Karpas-422 (cell line): ENCODE measurements around the gene SPRY4. TPM values are rescaled to one million over a fixed set of nuclear protein-coding genes. Genes with fewer than 3 reads are reported as not detected.
"Not testable (repeated sequence)": the region's sequence is repeated elsewhere in the genome, so short reads cannot be mapped to it uniquely, and the experiment has no call there.

ENCODE experiments used
- DNase-seq: peaks from one replicate; pipeline ENCODE4 v3.0.0-alpha.2; 2015
- H2AFZ ChIP-seq: fragments of 200-600 bp; sonication (generic); 2 replicates; pipeline ENCODE4 v1.6.1; 2014; ENCODE audit warnings: antibody characterized with exemption, low read length, mixed read lengths
- H3K27ac ChIP-seq: fragments of 200-600 bp; sonication (generic); 2 replicates; pipeline ENCODE4 v1.5.1; 2014; ENCODE audit warnings: mild to moderate bottlenecking, low read length, moderate library complexity
- H3K27me3 ChIP-seq: fragments of 200-600 bp; sonication (generic); 2 replicates; pipeline ENCODE4 v1.6.1; 2014; ENCODE audit warnings: low read length, mixed read lengths
- H3K36me3 ChIP-seq: fragments of 200-600 bp; sonication (generic); 2 replicates; pipeline ENCODE4 v1.6.1; 2014; ENCODE audit warnings: low read length, mixed read lengths; ENCODE audit not compliant: insufficient read depth
- H3K4me1 ChIP-seq: fragments of 200-600 bp; sonication (generic); 2 replicates; pipeline ENCODE4 v1.6.1; 2014; ENCODE audit warnings: mild to moderate bottlenecking, low read length, mixed read lengths
- H3K4me2 ChIP-seq: fragments of 200-600 bp; sonication (generic); 2 replicates; pipeline ENCODE4 v1.6.1; 2014; ENCODE audit warnings: low read length, low read depth, mild to moderate bottlenecking; ENCODE audit not compliant: poor library complexity, severe bottlenecking
- H3K4me3 ChIP-seq: fragments of 200-600 bp; sonication (generic); 2 replicates; pipeline ENCODE4 v1.5.1; 2014; ENCODE audit warnings: mild to moderate bottlenecking, antibody characterized with exemption, low read length, mixed read lengths
- H3K79me2 ChIP-seq: fragments of 200-600 bp; sonication (generic); 2 replicates; pipeline ENCODE4 v1.6.1; 2014; ENCODE audit warnings: mild to moderate bottlenecking, low read length, mixed read lengths
- H3K9ac ChIP-seq: fragments of 200-600 bp; sonication (generic); 2 replicates; pipeline ENCODE4 v1.6.0; 2014; ENCODE audit warnings: low read length
- H3K9me2 ChIP-seq: fragments of 200-600 bp; sonication (generic), shearing (Covaris generic); replicated peaks from 2 replicates; pipeline ENCODE4 v1.6.0; 2014; ENCODE audit warnings: mild to moderate bottlenecking, low read length, moderate library complexity; ENCODE audit not compliant: insufficient read depth
- H3K9me3 ChIP-seq: fragments of 300-700, 200-600 bp; sonication (generic); 2 replicates; pipeline ENCODE4 v1.6.1; 2014; ENCODE audit warnings: low read length, mixed read lengths
- H4K20me1 ChIP-seq: fragments of 200-600 bp; sonication (generic); 2 replicates; pipeline ENCODE4 v1.6.1; 2014; ENCODE audit warnings: mild to moderate bottlenecking, antibody characterized with exemption, low read length, low read depth; ENCODE audit not compliant: insufficient read depth
- total RNA-seq: library from RNA; depleted of rRNA; stranded (reverse); fragments of >200 nt; shearing (Covaris generic); gene quantifications from 2 replicates; pipeline ENCODE4 v1.2.3, GENCODE V29; 2014; ENCODE audit warnings: low replicate concordance

The SPRY4 gene
- total RNA-seq, 1 experiment from 2014 or later, result 0.26 TPM

- no peak overlapping the region for H3K4me3 ChIP-seq
- H3K36me3 ChIP-seq, result no peaks in the 10 kb centered on the region
- no peaks in the 10 kb centered on the region for H4K20me1 ChIP-seq
- no peaks in the 10 kb centered on the region for H3K9me3 ChIP-seq
- no peak overlapping the region for H2AFZ ChIP-seq
- no peak overlapping the region for H3K9ac ChIP-seq
- DNase-seq, result no peak
- H3K4me2 ChIP-seq, result no peak overlapping the region
- H3K4me1 ChIP-seq, result no peaks in the 10 kb centered on the region
- H3K27ac ChIP-seq, result no peak overlapping the region
- H3K79me2 ChIP-seq, result no peaks in the 10 kb centered on the region
- no peaks in the 10 kb centered on the region for H3K27me3 ChIP-seq
- no peaks in the 10 kb centered on the region for H3K9me2 ChIP-seq
These were observed 23.3 kb downstream of the SPRY4 start for GRCh38 chr5:142301540-142301939.

GRCh38 chr5:142300677-142301076, 24.1 kb downstream of the SPRY4 start:
- Histone ChIP-seq H3K9me3 (no peaks in the 10 kb centered on the region), H3K27ac (no peak overlapping the region), H3K9ac (no peak overlapping the region), H3K36me3 (no peaks in the 10 kb centered on the region), H3K4me1 (no peaks in the 10 kb centered on the region), H3K79me2 (no peaks in the 10 kb centered on the region), H4K20me1 (no peaks in the 10 kb centered on the region), H2AFZ (no peak overlapping the region), H3K4me3 (no peak overlapping the region), H3K9me2 (no peaks in the 10 kb centered on the region), H3K4me2 (no peak overlapping the region), H3K27me3 (no peaks in the 10 kb centered on the region)
- DNase-seq, result no peak

GRCh38 chr5:142298789-142299188, 26.0 kb downstream of the SPRY4 start:
- Histone ChIP-seq H3K79me2 (no peaks in the 10 kb centered on the region), H3K4me3 (no peak overlapping the region), H3K36me3 (no peaks in the 10 kb centered on the region), H3K9me3 (no peaks in the 10 kb centered on the region), H3K27me3 (no peaks in the 10 kb centered on the region), H3K4me1 (no peaks in the 10 kb centered on the region), H2AFZ (no peak overlapping the region), H3K4me2 (no peak overlapping the region), H3K27ac (no peak overlapping the region), H3K9ac (no peak overlapping the region), H4K20me1 (no peaks in the 10 kb centered on the region), H3K9me2 (no peaks in the 10 kb centered on the region)
- no peak for DNase-seq

DNA sequence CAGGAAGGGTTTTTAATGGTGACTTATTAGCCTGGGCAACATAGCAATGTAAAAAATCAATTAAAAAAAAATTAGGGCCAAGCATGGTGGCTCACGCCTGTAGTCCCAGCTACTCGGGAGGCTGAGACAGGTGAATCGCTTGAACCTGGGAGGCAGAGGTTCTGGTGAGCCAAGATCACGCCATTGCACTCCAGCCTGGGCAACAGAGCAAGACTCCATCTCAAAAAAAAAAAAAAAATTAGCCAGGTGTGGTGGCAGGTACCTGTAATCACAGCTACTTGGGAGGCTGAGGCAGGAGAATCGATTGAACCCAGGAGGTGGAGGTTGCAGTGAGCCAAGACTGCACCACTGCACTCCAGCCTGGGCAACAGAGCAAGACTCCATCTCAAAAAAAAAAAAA, 27.0 kb downstream of the SPRY4 start:
- not testable (repeated sequence) for H3K4me1 ChIP-seq, H3K27ac ChIP-seq, H3K36me3 ChIP-seq, H3K9me3 ChIP-seq, H3K9ac ChIP-seq, H2AFZ ChIP-seq, H3K4me3 ChIP-seq, H3K27me3 ChIP-seq, H3K4me2 ChIP-seq, H4K20me1 ChIP-seq, DNase-seq, H3K79me2 ChIP-seq, H3K9me2 ChIP-seq

- H3K9me3 ChIP-seq, result no peaks in the 10 kb centered on the region
- no peaks in the 10 kb centered on the region for H3K36me3 ChIP-seq
- H3K9me2 ChIP-seq, result no peaks in the 10 kb centered on the region
- H2AFZ ChIP-seq, result no peak overlapping the region
- H3K27me3 ChIP-seq, result no peaks in the 10 kb centered on the region
- no peaks in the 10 kb centered on the region for H3K79me2 ChIP-seq
- H3K9ac ChIP-seq, result no peak overlapping the region
- no peak for DNase-seq
- H4K20me1 ChIP-seq, result no peaks in the 10 kb centered on the region
- H3K4me1 ChIP-seq, result no peaks in the 10 kb centered on the region
- no peak overlapping the region for H3K4me2 ChIP-seq
- no peak overlapping the region for H3K4me3 ChIP-seq
- H3K27ac ChIP-seq, result no peak overlapping the region
These were observed 27.9 kb downstream of the SPRY4 start for GRCh38 chr5:142296914-142297417.

- no peaks in the 10 kb centered on the region for H3K9me2 ChIP-seq
- DNase-seq, result no peak
- H3K9me3 ChIP-seq, result no peaks in the 10 kb centered on the region
- no peaks in the 10 kb centered on the region for H4K20me1 ChIP-seq
- H3K79me2 ChIP-seq, result no peaks in the 10 kb centered on the region
- no peak overlapping the region for H3K9ac ChIP-seq
- no peak overlapping the region for H3K27ac ChIP-seq
- no peaks in the 10 kb centered on the region for H3K36me3 ChIP-seq
- no peak overlapping the region for H3K4me2 ChIP-seq
- no peaks in the 10 kb centered on the region for H3K4me1 ChIP-seq
- no peak overlapping the region for H3K4me3 ChIP-seq
- no peak overlapping the region for H2AFZ ChIP-seq
- no peaks in the 10 kb centered on the region for H3K27me3 ChIP-seq
These were observed 28.6 kb downstream of the SPRY4 start for GRCh38 chr5:142295960-142296860.

- H2AFZ ChIP-seq, result no peak overlapping the region
- no peaks in the 10 kb centered on the region for H3K4me1 ChIP-seq
- no peaks in the 10 kb centered on the region for H4K20me1 ChIP-seq
- H3K9me2 ChIP-seq, result no peaks in the 10 kb centered on the region
- H3K27me3 ChIP-seq, result no peaks in the 10 kb centered on the region
- H3K4me3 ChIP-seq, result no peak overlapping the region
- no peak overlapping the region for H3K27ac ChIP-seq
- no peak overlapping the region for H3K9ac ChIP-seq
- H3K4me2 ChIP-seq, result no peak overlapping the region
- H3K36me3 ChIP-seq, result no peaks in the 10 kb centered on the region
- H3K9me3 ChIP-seq, result no peaks in the 10 kb centered on the region
- DNase-seq, result no peak
- no peaks in the 10 kb centered on the region for H3K79me2 ChIP-seq
These were observed 29.6 kb downstream of the SPRY4 start for GRCh38 chr5:142295084-142295758.

DNA sequence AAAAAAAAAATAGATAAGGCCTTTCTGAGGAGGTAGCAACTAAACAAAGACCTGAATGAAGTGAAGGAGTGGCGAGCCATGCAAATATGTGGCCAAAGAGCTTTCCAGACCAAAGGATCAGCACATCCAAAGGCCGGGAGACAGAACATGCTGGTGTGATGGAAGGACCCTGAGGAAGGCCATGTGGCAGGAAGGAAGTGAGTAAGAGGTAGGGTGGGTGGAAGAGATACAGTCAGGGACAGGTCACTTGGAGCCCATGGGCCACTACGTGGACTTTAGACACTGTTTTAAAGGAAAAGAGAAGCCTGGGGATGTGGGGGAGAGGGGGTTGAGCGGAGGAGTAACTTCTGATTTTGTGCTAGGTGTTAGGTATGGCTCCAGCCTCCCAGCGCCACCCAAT, 31.3 kb downstream of the SPRY4 start:
- Histone ChIP-seq H3K27me3 (no peaks in the 10 kb centered on the region), H3K9me3 (no peaks in the 10 kb centered on the region), H3K4me3 (no peak overlapping the region), H3K4me1 (no peaks in the 10 kb centered on the region), H3K36me3 (no peaks in the 10 kb centered on the region), H2AFZ (no peak overlapping the region), H3K9ac (no peak overlapping the region), H3K79me2 (no peaks in the 10 kb centered on the region), H3K4me2 (no peak overlapping the region), H3K27ac (no peak overlapping the region), H3K9me2 (no peaks in the 10 kb centered on the region), H4K20me1 (no peaks in the 10 kb centered on the region)
- no peak for DNase-seq
